Measurements from ENCODE around the gene ZNF384. TPM values are rescaled to one million over a fixed set of nuclear protein-coding genes. Genes with fewer than 3 reads are reported as not detected.

Gene ZNF384
- total and polyA plus RNA-seq, 10 of the 15 experiments (the other 5 are each of a cell fraction or from before 2014, with no cell fraction given): 0.46 to 81.5 (median 30.5) TPM

- ATAC-seq: no peak
- SMC1A ChIA-PET (ENCODE audit: uncharacterized antibody, unreplicated experiment): no interaction called here
- CTCF ChIA-PET: no interaction called here
- DNase-seq (ENCODE audit: low read depth, low spot score): no peak
- Histone ChIP-seq H4K20me1 (ENCODE audit: control insufficient read depth, insufficient read depth) (no peaks in the 10 kb centered on the region), H3K9ac (ENCODE audit: control insufficient read depth, insufficient read depth, low read length) (no peak overlapping the region), H3K4me1 (ENCODE audit: control insufficient read depth, insufficient read depth, low read length) (no peaks in the 10 kb centered on the region; the same call in 1 of the 2 replicates), H3K4me3 (no peak overlapping the region), H3K79me2 (ENCODE audit: control insufficient read depth, insufficient read depth, low read length) (peaks cover 10% of the 10 kb centered on the region), H3K36me3 (ENCODE audit: control insufficient read depth in 2 of 2, insufficient read depth in 2 of 2, low read length in 1 of 2) (peaks cover 7 to 11% of the 10 kb centered on the region in 2 experiments; a peak in 3 of 4 replicates), H3K9me3 (replicated peaks; ENCODE audit: control insufficient read depth, insufficient read depth, low read length) (no peaks in the 10 kb centered on the region), H3K27me3 (replicated peaks in 1 of 2; ENCODE audit: control insufficient read depth in 2 of 2, insufficient read depth in 2 of 2, low read length in 1 of 2) (no peaks in the 10 kb centered on the region), H2AFZ (ENCODE audit: control insufficient read depth, low read depth, low read length) (no peak overlapping the region), H3K4me2 (ENCODE audit: control insufficient read depth, insufficient read depth) (no peak overlapping the region), H3K27ac (ENCODE audit: control insufficient read depth, insufficient read depth) (no peak overlapping the region)
- no peak for FAIRE-seq
- RAD21 ChIA-PET (ENCODE audit: unreplicated experiment): no interaction called here
- POLR2A ChIA-PET: interaction anchor here (0.5 kb wide), 1 partner anchor 79 kb away, joined by 3 read pairs; no protein-coding TSS in a partner anchor
- BruUV-seq (replicated peaks): no TSS peak
- TF ChIP-seq ZNF274 (IDR thresholded peaks at IDR 0.05; ENCODE audit: insufficient read depth, insufficient read length): no peak
- no peak for TF ChIP-seq STAT1 (conservative IDR thresholded peaks at IDR 0.05)
- no peak for TF ChIP-seq TAF1 (IDR thresholded peaks at IDR 0.05; ENCODE audit: borderline replicate concordance, low read depth, low read length)
- no peak for TF ChIP-seq PAX5 (IDR thresholded peaks at IDR 0.05; ENCODE audit: borderline replicate concordance, low read depth, low read length)
- TF ChIP-seq ZBTB33 (IDR thresholded peaks at IDR 0.05): no peak
- no peak for TF ChIP-seq EZH2 (IDR thresholded peaks at IDR 0.05; ENCODE audit: borderline replicate concordance, control insufficient read depth, low read depth, low read length)
- TF ChIP-seq MXI1 (IDR thresholded peaks at IDR 0.05; ENCODE audit: low read depth, low read length): no peak
- no peak for TF ChIP-seq DPF2 (IDR thresholded peaks at IDR 0.05)
- no peak for TF ChIP-seq YY1 (IDR thresholded peaks at IDR 0.05; ENCODE audit: low read depth, low read length)
- no peak for TF ChIP-seq EP300 (IDR thresholded peaks at IDR 0.05; ENCODE audit: borderline replicate concordance in 1 of 2, control insufficient read depth in 1 of 2, low read depth in 2 of 2, low read length in 2 of 2)
- TF ChIP-seq ETV6 (conservative IDR thresholded peaks at IDR 0.05 in 1 of 2, IDR thresholded peaks at IDR 0.05 in 1 of 2; ENCODE audit: borderline replicate concordance in 1 of 2, low read depth in 1 of 2): no peak
- TF ChIP-seq SIX5 (IDR thresholded peaks at IDR 0.05; ENCODE audit: low read depth, low read length, severe bottlenecking): no peak
- no peak for TF ChIP-seq TCF7 (IDR thresholded peaks at IDR 0.05; ENCODE audit: borderline replicate concordance)
- no peak for TF ChIP-seq SIN3A (IDR thresholded peaks at IDR 0.05; ENCODE audit: low read depth, low read length)
- TF ChIP-seq CBFB (IDR thresholded peaks at IDR 0.05; ENCODE audit: low read depth): no peak
- TF ChIP-seq, protein P1, sequence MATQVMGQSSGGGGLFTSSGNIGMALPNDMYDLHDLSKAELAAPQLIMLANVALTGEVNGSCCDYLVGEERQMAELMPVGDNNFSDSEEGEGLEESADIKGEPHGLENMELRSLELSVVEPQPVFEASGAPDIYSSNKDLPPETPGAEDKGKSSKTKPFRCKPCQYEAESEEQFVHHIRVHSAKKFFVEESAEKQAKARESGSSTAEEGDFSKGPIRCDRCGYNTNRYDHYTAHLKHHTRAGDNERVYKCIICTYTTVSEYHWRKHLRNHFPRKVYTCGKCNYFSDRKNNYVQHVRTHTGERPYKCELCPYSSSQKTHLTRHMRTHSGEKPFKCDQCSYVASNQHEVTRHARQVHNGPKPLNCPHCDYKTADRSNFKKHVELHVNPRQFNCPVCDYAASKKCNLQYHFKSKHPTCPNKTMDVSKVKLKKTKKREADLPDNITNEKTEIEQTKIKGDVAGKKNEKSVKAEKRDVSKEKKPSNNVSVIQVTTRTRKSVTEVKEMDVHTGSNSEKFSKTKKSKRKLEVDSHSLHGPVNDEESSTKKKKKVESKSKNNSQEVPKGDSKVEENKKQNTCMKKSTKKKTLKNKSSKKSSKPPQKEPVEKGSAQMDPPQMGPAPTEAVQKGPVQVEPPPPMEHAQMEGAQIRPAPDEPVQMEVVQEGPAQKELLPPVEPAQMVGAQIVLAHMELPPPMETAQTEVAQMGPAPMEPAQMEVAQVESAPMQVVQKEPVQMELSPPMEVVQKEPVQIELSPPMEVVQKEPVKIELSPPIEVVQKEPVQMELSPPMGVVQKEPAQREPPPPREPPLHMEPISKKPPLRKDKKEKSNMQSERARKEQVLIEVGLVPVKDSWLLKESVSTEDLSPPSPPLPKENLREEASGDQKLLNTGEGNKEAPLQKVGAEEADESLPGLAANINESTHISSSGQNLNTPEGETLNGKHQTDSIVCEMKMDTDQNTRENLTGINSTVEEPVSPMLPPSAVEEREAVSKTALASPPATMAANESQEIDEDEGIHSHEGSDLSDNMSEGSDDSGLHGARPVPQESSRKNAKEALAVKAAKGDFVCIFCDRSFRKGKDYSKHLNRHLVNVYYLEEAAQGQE (IDR thresholded peaks at IDR 0.05; ENCODE audit: low read depth, low read length): no peak
- intact Hi-C loops (cut with micrococcal nuclease; ENCODE audit: unreplicated experiment): no loop called here
- WGBS (ENCODE audit: insufficient coverage, insufficient replicate concordance, low lambda C conversion rate, missing lambda C conversion rate): 96% methylated on average over 18 of the region's 18 CpGs
- in situ Hi-C loops (cut with MboI): no loop called here
Observed at GRCh38 chr12:6729186-6729585, 40.0 kb upstream of the ZNF384 start.
